Placental pericyte (primary cell): ENCODE data around the gene OR1A2. TPM values are rescaled to one million over a fixed set of nuclear protein-coding genes. Genes with fewer than 3 reads are reported as not detected.

Experiments used
- total RNA-seq: library from RNA; depleted of rRNA; stranded (reverse); fragments of >200 nt; gene quantifications from 2 replicates; pipeline ENCODE4 v1.2.3, GENCODE V29; 2012

The OR1A2 gene, protein sequence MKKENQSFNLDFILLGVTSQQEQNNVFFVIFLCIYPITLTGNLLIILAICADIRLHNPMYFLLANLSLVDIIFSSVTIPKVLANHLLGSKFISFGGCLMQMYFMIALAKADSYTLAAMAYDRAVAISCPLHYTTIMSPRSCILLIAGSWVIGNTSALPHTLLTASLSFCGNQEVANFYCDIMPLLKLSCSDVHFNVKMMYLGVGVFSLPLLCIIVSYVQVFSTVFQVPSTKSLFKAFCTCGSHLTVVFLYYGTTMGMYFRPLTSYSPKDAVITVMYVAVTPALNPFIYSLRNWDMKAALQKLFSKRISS
- not detected in 2 replicates for total RNA-seq

DNA sequence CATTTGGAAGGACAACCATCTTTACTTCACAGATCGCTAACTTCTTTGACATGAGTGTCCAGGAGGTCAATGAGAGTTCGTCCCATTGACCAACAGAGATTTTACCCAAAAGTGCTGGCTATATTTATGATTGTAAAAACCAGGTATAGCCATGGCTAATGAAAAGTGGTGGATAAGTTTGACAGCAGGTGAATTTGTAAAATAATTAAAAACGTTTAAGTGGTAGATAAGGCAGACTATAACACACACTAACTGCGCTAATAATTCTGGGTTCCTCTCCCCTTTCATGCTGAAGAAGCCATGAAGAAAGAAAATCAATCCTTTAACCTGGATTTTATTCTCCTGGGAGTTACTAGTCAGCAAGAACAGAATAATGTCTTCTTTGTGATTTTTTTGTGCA is at the start of gene OR1A2:
Gene OR1A2 (plus strand): TSS at position 301 of the 400 bp plus-strand sequence. CDS start 0 bp downstream, at position 301.

DNA sequence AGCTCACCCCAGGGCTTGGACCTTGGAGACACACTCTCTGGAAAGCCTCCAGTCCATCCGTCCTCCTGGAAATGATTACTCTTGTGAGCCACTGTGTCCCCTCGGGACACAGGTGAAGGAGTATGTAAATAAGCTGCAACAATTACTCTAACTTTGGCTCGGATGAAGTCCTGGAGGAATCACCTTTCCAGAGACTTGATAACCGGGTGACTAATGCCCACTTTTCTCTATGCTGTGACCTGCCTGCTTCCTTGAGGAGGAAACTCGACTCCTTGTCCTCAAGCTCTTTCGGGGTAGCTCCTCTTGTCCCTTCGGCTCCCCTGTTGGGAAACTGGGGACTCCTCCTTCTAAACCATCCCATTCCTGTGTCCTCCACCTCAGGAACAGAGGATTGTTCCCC is 10.0 kb downstream of the OR1A2 start, which contains the start of gene OR1A1:
Gene OR1A1 (plus strand): TSS at position 301 of the 400 bp plus-strand sequence. CDS start 7,954 bp downstream, outside the sequence.

Other genes starting within 250 kb of the OR1A2 start
- not detected in 2 replicates for gene OR1D5, start 133.9 kb upstream of the OR1A2 start, total RNA-seq
- not detected in 2 replicates for gene OR1D2, start 93.1 kb upstream of the OR1A2 start, total RNA-seq
- not detected in 2 replicates for gene OR1G1, start 70.0 kb upstream of the OR1A2 start, total RNA-seq
- gene OR1A1, start 10.1 kb downstream of the OR1A2 start, total RNA-seq: not detected in 2 replicates
- gene OR3A1, start 100.8 kb downstream of the OR1A2 start, total RNA-seq: 0.57 and 0.88 TPM in 2 replicates
- gene OR3A2, start 188.8 kb downstream of the OR1A2 start, total RNA-seq: 1.7 and 4.8 TPM in 2 replicates
- not detected in 2 replicates for gene OR1E1, start 200.9 kb downstream of the OR1A2 start, total RNA-seq
- gene OR3A3, start 213.9 kb downstream of the OR1A2 start, total RNA-seq: not detected in 2 replicates
- gene OR1E2, start 236.3 kb downstream of the OR1A2 start, total RNA-seq: 0.14 TPM in 1 of 2 replicates, not detected in the other